Measurements from ENCODE around the gene ZIC5.

The ZIC5 gene

GRCh38 chr13:99976575-99976974, 5.0 kb upstream of the ZIC5 start:
- no peak for DNase-seq (ENCODE audit: low read depth in 2 of 2)

- no peak for DNase-seq (ENCODE audit: low read depth in 2 of 2)
Observed at GRCh38 chr13:99975626-99976025, 4.1 kb upstream of the ZIC5 start.

- no peak for DNase-seq (ENCODE audit: low read depth in 2 of 2)
Observed at GRCh38 chr13:99974939-99975561, 3.5 kb upstream of the ZIC5 start.

- DNase-seq (ENCODE audit: low read depth in 2 of 2) = no peak
Observed at GRCh38 chr13:99974296-99974938, 2.9 kb upstream of the ZIC5 start.

GRCh38 chr13:99973808-99974185, 2.2 kb upstream of the ZIC5 start:
- no peak for DNase-seq (ENCODE audit: low read depth in 2 of 2)

- no peak for DNase-seq (ENCODE audit: low read depth in 2 of 2)
Observed at GRCh38 chr13:99973163-99973807, 1.7 kb upstream of the ZIC5 start.

- no peak for DNase-seq (ENCODE audit: low read depth in 2 of 2)
Observed at GRCh38 chr13:99972190-99972731, 694 bp upstream of the ZIC5 start.

- no peak for DNase-seq (ENCODE audit: low read depth in 2 of 2)
Observed at GRCh38 chr13:99970651-99971575, 654 bp downstream of the ZIC5 start.

GRCh38 chr13:99969919-99970650, 1.5 kb downstream of the ZIC5 start:
- no peak for DNase-seq (ENCODE audit: low read depth in 2 of 2)

- DNase-seq (ENCODE audit: low read depth in 2 of 2) = no peak
Observed at GRCh38 chr13:99969453-99969918, 2.1 kb downstream of the ZIC5 start.

GRCh38 chr13:99968521-99969452, 2.8 kb downstream of the ZIC5 start:
- DNase-seq (ENCODE audit: low read depth in 2 of 2) = no peak

GRCh38 chr13:99967869-99968520, 3.6 kb downstream of the ZIC5 start:
- DNase-seq (ENCODE audit: low read depth in 2 of 2) = no peak

GRCh38 chr13:99967498-99967868, 4.1 kb downstream of the ZIC5 start:
- no peak for DNase-seq (ENCODE audit: low read depth in 2 of 2)

GRCh38 chr13:99966064-99966805, 5.3 kb downstream of the ZIC5 start:
- DNase-seq (ENCODE audit: low read depth in 2 of 2) = no peak

- no peak for DNase-seq (ENCODE audit: low read depth in 2 of 2)
Observed at GRCh38 chr13:99965329-99966000, 6.1 kb downstream of the ZIC5 start.

GRCh38 chr13:99963816-99964339, 7.7 kb downstream of the ZIC5 start:
- no peak for DNase-seq (ENCODE audit: low read depth in 2 of 2)

GRCh38 chr13:99962242-99962641, 9.3 kb downstream of the ZIC5 start:
- DNase-seq (ENCODE audit: low read depth in 2 of 2) = no peak

- no peak for DNase-seq (ENCODE audit: low read depth in 2 of 2)
Observed at GRCh38 chr13:99961636-99962035, 9.9 kb downstream of the ZIC5 start.
